ENCODE measurements around the gene KLHL24.
A peak's percentile ranks its signal among the peaks of the same experiment; 100 is the strongest.
"Not testable (repeated sequence)": the region's sequence is repeated elsewhere in the genome, so short reads cannot be mapped to it uniquely, and the experiment has no call there.

KLHL24 gene

GRCh38 chr3:183635107-183635430 is 354 bp upstream of the KLHL24 start:
- no peak for DNase-seq

GRCh38 chr3:183636221-183637105 is 1.0 kb downstream of the KLHL24 start:
- peak; percentile 79 to 82 for DNase-seq

- DNase-seq: no peak
Measured at GRCh38 chr3:183637106-183637486, 1.7 kb downstream of the KLHL24 start.

- DNase-seq: not testable (repeated sequence)
Measured at GRCh38 chr3:183637633-183638032, 2.2 kb downstream of the KLHL24 start.

- DNase-seq: no peak
Measured at GRCh38 chr3:183638101-183638852, 2.9 kb downstream of the KLHL24 start.

- DNase-seq: not testable (repeated sequence)
Measured at GRCh38 chr3:183640635-183641034, 5.2 kb downstream of the KLHL24 start.

GRCh38 chr3:183641882-183642281 is 6.5 kb downstream of the KLHL24 start:
- no peak for DNase-seq

GRCh38 chr3:183644244-183644643 is 8.8 kb downstream of the KLHL24 start:
- DNase-seq: no peak

GRCh38 chr3:183645254-183645653 is 9.8 kb downstream of the KLHL24 start:
- DNase-seq: no peak

GRCh38 chr3:183650554-183650953 is 15.1 kb downstream of the KLHL24 start:
- no peak for DNase-seq

- DNase-seq: no peak
Measured at GRCh38 chr3:183653209-183654064, 18.0 kb downstream of the KLHL24 start.

GRCh38 chr3:183654727-183655126 is 19.3 kb downstream of the KLHL24 start:
- no peak for DNase-seq

GRCh38 chr3:183662099-183662498 is 26.7 kb downstream of the KLHL24 start:
- DNase-seq: no peak

- DNase-seq: no peak
Measured at GRCh38 chr3:183664913-183665381, 29.5 kb downstream of the KLHL24 start.

- DNase-seq: no peak
Measured at GRCh38 chr3:183680061-183680460, 44.6 kb downstream of the KLHL24 start.

GRCh38 chr3:183687705-183688104 is 52.3 kb downstream of the KLHL24 start:
- no peak for DNase-seq

GRCh38 chr3:183688874-183689273 is 53.5 kb downstream of the KLHL24 start:
- no peak for DNase-seq

- DNase-seq: not testable (repeated sequence)
Measured at GRCh38 chr3:183689621-183690020, 54.2 kb downstream of the KLHL24 start.

GRCh38 chr3:183690402-183690995 is 55.1 kb downstream of the KLHL24 start:
- no peak for DNase-seq

- no peak for DNase-seq
Measured at GRCh38 chr3:183692436-183692835, 57.0 kb downstream of the KLHL24 start.

- no peak for DNase-seq
Measured at GRCh38 chr3:183695569-183696364, 60.3 kb downstream of the KLHL24 start.

GRCh38 chr3:183697123-183697609 is 61.7 kb downstream of the KLHL24 start:
- no peak for DNase-seq
